ENCODE results near the gene ZNF784.
A peak's percentile ranks its signal among the peaks of the same experiment; 100 is the strongest.

Gene ZNF784

DNA sequence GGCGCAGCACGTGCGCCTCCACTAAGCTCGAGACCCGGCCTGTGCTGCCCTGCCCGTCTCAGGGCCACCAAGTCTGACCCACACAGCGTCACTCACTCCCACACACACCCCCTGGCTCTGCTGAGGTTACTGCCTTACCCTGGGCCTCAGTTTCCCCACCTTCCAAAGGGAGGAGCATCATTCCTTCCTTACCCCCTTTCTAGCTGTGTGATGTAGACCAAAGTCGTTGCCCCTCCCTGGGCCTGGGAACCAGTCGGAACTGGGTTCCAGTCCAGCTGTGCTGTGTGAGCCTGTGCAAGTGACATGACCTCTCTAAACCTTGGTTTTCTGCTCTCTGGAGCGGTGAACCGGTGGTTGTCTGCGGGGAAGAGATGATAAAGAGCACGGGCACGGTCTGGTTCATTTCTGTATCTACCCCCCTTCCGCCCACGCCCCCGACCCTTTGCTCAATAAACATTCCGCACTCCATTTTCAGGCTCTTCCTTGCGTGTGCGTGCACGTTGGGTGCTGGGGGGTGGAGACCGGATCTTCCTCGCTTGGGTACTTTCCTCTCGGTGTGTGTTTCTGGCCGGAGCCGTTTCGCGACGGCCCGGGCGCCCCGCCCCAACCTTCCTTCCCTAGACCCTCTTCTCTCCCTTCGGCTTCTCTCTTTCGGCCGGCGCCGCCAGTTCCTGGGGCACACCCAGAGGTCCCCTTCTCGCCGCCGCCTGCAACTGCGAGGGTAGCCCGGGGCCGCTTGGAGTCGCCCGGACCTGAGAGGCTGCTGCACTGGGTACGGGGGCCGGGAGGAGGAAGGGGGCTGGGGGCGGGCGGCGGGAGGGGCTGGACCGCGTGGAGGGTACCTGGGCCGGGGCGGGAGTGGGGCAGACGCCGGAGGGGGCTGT, 18.9 kb upstream of the ZNF784 start, which contains the start of gene ZNF581:
TSS of gene ZNF581 (plus strand) at position 647 of the 884 bp plus-strand sequence. CDS start 923 bp downstream, outside the sequence.
- DNase-seq (ENCODE audit: low spot score), result peak; percentile 87

DNA sequence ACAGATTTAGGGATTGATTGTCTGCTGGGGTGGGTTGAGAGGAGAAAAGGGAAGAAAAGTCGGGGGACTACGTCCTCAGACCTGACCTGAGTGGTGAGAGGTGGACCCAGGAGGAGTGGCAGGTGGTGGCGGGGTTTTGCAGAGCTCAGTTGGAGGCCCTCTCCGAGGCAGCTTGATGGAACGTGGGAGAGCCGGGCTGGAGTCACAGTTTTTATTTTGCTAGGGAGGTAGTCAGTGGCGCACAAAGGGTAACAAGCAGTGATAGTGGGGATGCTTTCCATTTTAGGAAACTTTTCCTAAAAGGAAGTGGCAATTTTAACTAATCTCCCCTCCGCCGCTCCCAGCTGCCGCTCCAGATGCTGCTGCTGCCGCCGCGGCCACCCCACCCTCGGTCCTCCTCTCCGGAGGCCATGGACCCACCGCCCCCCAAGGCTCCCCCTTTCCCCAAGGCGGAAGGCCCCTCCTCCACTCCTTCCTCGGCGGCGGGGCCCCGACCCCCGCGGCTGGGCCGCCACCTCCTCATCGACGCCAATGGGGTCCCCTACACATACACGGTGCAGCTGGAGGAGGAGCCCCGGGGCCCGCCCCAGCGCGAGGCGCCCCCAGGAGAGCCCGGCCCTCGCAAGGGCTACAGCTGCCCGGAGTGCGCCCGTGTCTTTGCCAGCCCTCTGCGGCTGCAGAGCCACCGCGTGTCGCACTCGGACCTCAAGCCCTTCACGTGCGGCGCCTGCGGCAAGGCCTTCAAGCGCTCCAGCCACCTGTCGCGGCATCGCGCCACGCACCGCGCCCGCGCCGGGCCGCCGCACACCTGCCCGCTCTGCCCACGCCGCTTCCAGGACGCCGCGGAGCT, 18.0 kb upstream of the ZNF784 start:
- no peak for DNase-seq (ENCODE audit: low spot score)

DNA sequence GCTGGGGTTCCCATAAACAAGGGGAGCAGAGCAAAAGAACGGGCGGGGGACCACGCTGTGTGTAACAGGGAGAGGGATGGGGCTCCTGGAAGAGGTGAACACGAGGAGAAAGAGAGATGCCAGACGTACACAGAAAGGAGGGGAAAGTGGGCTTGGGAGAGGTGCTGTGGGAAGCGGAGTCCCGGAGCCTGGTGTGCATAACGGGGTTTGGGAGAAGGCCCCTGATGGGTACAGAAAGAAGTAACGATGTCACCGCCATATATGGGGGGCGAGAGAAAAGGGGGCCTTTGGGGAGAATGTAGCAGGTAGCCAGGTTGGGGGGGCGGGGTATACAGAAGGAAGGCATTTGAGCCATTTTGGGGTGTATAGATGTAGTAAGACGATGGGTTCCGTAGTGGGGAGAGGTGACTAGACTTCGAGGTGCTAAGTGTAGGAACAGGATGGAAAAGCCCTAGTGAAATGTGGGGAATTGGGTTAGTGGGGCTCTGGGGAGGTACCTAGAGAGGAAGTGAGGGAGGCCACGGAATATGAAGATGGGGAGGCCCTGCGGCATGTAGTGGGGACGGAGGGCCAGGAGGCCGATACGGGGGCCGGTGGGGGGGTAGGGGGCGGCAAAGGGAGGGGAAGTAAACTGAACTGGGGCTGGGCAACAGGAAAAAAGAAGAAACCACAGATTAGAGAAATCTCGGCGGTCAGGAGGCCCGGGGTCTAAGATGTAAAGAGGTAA, 17.2 kb upstream of the ZNF784 start:
- DNase-seq (ENCODE audit: low spot score), result no peak

DNA sequence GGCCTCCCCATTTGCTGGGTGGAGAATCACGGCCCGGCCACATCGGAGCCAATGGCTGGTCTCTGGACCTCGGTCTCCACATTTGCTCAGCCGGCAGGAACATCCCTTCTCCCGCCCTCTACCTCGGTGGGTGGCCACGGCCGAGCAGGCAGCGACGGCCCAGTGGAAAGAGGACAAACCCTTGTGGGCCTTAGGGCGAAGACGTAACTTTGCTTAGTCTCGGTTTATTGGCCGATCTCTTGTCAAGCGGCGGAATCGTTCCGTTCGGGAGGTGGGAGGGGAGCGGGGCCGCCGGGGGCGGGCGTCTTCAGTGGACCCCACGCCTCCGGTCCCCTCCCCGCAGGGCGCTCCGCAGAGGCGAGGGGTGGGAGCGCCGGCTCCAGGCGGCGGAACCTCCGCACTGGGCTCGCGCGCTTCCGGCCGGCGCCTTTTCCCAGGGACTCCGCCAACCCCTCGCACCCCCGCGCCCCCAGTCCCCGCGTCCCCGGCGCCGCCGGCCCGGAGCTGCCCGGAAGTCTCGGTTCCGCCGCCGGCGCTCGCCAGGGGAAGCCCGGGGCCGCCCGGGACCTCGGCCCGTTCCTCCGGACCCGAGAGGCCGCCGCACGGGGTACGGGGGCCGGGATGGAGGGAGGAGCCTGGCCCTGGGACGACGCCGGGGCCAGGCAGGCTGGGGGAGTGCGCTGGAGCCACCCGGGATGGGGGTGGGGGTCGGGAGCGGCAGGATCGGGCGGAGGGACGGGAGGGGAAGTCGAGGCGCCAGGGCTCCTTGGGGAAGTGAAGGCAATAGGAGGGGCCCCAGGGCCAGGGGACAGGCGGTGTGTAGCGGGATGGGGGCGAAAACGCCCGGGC, 16.4 kb upstream of the ZNF784 start, which contains the start of gene ZNF580:
TSS of gene ZNF580 (plus strand) at position 426 of the 849 bp plus-strand sequence. CDS start 1,507 bp downstream, outside the sequence.
- DNase-seq (ENCODE audit: low spot score), result peak; percentile 86

DNA sequence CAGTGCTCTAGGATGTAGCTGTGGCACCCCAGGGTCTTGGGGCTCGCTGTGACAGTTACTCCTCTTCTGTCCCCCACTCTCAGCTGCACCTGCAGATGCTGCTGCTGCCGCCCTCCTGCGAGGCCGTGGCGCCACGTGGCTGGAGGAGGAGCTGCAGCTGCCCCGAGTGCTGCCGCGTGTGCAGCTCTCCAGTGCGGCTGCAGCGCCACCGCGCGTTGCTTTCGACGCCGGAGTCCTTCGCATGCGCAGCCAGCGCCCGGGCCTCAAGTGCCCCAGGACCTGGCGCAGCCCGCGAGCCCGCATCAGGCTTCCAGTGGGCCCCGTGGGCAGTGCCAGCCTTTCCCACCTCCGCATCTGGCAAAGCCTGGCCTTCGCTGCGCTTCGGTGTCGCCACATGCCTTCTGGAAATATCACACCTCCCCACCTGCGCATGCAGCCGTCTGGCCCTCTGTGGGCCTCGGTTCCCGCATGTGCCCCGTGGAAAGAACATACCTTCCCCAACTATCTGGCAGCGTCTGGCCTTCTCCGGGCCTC, 15.7 kb upstream of the ZNF784 start:
- DNase-seq (ENCODE audit: low spot score), result peak; percentile 74

DNA sequence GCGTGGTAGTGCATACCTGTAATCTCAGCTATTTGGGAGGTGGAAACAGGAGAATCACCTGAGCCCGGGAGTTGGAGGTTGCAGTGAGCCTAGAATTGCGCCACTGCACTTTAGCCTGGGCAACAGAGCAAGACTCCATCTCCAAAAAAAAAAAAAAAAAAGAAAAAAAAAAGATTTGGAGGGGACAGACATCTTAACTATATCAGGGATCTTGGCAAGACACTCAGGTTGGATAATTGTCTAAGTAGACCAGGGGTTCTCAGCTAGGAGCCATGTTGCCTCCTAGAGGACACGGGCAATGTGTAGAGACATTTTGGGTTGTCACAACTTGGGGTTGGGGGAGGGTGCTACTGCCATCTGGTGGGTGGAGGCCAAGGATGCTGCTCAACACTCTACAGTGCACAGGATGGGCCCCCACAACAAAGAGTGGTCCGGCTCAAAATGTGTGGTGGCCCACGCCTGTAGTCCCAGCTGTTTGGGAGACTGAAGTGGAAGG, 14.5 kb upstream of the ZNF784 start:
- DNase-seq (ENCODE audit: low spot score), result no peak

DNA sequence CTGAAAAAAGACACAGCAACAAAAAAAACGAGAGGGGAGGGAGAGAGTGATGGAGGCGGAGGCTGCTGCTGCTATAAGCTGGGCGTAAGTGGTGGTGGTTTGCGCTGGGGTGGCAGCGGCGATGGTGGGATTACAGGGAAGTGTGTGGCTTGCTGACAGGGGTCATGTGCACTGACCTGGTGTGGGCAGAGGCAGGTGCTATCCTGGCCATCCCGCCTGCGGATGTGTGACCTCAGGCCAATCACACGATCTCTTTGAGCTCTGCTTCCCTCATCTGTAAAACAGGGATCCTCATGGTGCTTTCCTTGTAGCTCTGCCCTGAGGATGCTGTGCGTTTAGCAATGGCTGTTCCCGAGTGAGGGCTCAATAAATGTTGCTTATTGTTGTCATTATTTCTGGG, 13.2 kb upstream of the ZNF784 start:
- DNase-seq (ENCODE audit: low spot score), result no peak

DNA sequence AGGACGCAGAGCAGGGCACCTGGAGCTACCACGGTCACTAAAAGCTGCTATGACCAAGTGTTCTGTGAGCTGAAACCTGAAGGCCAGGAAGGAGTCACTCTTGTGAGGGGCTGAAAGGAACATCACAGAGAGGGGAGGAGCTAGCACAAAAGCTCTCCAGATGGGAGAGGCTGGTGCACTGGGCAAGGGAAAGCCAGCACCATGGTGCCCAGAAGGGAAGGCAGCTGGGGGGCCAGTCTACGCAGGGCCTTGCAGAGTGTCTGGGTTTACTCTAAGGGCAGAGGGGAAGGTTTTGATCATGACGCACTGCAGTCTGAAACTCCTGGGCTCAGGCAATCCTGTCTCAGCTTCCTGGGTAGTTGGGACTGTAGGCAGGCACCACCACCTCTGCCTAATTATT, 12.4 kb upstream of the ZNF784 start:
- DNase-seq (ENCODE audit: low spot score), result no peak

DNA sequence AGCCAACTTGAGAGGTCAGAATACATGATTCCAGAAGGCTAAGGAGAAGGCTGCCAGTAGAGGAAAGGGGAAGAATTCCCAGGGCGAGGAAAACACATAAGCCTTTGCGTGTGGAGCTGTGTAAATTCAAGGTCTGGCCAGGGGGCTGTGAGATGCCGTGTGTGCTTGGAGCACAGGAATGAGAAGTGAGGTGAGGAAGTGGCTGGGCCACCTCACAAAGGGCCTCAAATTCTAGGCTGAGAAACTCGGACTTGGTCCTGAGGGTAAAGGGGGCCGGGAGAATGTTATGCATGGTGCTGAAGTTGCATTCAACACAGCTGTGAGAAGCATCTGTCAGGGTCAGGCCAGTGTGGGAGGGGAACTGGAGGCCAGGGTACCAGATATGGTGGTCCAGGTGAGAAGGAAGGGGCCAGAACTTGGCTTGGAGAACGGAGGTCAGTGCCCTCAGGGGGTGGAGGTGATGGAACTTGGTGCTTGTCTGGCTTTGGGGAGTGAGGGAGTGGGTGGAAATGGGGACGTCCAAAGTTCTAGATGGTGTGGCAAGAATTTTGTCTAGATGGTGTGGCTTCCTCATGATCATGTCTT, 11.6 kb upstream of the ZNF784 start:
- no peak for DNase-seq (ENCODE audit: low spot score)

DNA sequence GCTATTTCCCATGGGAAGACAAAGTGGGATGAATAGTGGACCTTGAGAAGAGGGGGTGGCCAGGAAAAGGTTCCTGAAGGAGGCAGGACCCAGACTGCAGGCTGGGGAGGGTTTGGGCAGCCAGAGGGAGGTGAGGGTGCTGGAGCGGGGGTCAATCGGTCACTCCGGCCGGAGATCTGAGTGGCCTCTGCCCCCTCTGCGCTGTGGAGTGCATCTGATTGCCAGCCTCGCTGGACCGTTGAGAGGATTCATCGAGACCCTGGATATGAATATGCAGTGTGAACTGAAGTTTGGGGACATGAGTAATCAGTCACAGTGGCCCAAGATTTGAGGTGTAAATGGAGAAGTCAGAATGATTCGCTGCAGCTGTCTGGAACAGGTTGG, 11.0 kb upstream of the ZNF784 start:
- no peak for DNase-seq (ENCODE audit: low spot score)

DNA sequence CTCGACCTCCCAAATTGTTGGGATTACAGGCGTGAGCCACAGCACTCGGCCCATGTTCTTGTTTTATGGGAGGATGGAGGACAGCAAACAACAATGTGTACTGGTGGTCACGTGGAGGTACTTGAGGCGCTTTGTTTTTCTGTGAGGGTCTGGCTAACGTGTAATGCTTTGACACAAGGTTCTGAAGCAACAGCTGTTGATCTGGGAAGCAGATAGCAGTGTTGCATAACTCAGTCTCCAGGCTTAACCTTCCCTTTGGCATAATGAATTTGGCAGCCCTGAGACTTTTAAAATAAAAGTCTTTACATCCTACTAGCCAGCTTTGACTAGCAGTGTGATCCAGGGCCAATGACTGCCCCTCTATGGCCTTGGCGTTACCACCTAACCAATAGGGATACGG, 9.5 kb upstream of the ZNF784 start:
- no peak for DNase-seq (ENCODE audit: low spot score)

DNA sequence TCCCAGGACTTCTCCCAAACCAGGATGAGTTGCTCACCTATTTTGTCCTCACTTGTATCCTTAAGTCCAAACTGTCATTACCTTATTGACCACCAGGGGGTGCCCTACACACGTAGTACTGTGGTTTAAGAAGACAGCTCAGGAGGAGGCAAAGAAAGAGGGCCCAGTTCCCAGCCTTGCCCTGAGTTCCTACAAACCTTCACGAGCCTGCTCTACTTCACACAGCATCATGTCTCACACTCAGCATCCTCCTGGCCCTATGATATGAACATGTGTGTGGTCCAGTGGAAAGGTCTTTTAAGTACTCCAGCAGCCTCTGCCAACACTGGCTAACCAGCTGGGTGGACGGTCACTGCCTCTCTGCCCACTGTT, 8.1 kb upstream of the ZNF784 start:
- peak; percentile 75 for DNase-seq (ENCODE audit: low spot score)

DNA sequence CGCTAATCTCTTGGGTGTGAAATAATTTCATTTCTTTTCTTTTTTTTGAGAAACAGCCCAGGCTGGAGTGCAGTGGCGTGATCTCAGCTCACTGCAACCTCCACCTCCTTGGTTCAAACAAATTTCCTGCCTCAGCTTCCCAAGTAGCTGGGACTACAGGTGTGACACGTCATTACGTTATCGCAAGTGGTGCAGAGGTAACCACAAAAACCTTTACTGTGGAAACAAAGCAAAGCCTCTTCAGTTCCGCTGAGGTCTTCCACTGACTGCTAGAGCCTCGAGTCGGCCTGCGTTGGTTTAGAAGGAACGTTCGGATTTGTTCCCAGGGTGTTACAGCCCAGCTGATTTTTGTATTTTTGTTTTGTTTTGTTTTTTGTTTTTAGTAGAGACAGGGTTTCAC, 2.0 kb upstream of the ZNF784 start:
- no peak for DNase-seq (ENCODE audit: low spot score)

DNA sequence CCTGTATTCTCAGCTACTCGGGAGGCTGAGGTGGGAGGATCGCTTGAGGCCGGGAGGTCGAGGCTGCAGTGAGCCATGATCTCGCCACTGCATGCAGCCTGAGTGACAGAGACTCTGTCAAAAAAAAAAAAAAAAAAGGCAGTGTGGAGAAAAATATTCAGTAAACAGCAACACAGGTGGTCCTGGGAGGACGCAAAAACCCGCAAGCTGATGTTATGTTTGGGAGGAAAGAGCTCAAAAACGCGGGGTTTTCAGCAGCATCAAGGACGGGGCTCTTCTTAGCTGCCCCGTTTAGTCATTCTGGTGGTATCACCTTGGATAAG, 599 bp upstream of the ZNF784 start:
- DNase-seq (ENCODE audit: low spot score), result no peak

DNA sequence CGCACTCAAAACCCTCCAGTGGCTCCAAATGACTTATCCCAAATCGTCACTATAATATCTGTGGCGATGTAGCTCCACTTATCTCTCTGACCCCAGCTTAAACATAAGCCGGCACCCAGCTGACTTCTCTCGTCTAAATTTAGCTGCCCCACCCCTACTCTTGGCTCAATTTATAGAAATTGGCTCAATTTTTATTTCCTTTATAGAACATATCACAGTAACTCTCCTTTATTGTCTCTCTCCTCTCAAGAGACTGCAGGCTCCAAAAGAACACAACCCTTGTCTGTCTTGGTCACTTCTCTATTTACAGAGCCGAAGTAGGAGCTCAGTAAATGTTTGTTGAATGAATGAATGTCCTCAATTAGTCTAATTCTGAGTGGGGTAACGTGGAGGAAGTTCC, 805 bp downstream of the ZNF784 start:
- no peak for DNase-seq (ENCODE audit: low spot score)

DNA sequence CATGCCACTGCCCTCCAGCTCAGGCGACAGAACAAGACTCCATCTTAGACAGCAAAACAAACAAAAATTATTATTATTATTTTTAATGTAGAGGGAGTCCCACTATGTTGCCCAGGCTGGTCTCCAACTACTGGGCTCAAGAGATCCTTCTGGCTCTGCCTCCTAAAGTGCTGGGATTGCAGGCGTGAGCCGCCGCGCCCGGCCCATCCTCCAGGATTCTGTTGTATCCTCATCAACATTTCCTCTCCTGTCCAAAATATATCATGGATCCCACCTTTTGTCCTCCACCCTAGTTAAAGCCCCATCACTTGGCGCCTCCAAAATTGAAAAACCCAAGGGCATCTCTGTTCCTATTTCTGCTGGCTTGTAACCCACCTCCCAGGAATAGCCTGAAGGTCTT, 1.2 kb downstream of the ZNF784 start:
- no peak for DNase-seq (ENCODE audit: low spot score)

DNA sequence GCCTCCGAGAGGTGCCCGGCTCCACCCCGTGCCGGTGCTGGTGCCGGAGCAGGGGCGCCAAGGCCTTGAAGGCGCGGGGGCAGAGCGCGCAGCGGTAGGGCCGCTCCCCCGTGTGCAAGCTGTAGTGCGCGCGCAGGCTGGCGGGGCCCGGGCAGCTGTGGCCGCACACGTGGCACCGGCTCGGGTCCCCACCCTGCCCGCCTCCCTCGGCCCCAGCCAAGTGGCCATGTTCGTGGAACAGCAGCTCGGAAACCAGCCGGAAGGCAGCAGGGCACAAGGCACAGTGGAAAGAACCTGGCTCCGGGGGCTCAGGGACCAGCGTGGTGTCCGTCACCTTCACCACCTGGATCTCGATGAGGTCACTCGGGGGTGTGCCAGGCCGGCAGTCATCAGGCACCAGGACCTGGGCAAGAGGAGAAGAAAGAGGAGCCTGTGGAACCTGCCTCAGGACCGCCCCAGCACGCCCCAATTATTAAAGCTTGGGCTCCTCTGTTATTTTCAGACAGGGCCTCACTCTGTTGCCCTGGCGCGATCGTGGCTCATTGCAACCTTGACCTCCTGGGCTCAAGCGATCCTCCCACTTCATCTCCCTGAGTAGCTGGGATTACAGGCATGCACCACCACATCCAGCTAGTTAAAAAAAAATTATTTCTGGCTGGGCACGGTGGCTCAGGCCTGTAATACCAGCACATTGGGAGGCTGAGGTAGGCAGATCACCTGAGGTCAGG, 2.0 kb downstream of the ZNF784 start:
- no peak for DNase-seq (ENCODE audit: low spot score)

DNA sequence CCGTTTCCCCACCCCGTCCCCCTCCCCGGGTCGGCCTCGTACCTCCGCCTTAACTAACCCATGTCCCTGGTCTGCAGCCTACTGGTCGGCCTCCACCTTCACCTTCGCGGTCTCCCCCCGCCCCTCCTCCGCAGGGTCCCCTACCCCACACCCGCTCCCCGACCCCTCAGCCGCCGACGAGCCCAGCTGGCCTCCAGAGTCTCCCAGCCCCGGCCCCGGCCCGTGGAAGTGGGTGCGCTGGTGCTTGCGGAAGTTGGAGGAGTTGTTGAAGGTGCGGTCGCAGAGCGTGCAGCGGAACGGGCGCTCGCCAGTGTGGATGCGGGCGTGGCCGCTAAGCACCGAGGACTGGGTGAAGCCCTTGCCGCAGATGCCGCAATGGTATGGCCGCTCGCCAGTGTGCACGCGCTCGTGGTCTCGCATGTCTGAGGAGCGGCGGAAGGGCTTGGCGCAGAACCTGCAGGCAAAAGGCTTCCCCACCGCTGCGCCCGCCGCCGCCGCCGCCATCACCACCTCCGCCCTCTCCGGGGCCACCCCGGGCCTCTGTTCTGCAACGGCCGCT, 2.6 kb downstream of the ZNF784 start:
- DNase-seq (ENCODE audit: low spot score), result no peak

DNA sequence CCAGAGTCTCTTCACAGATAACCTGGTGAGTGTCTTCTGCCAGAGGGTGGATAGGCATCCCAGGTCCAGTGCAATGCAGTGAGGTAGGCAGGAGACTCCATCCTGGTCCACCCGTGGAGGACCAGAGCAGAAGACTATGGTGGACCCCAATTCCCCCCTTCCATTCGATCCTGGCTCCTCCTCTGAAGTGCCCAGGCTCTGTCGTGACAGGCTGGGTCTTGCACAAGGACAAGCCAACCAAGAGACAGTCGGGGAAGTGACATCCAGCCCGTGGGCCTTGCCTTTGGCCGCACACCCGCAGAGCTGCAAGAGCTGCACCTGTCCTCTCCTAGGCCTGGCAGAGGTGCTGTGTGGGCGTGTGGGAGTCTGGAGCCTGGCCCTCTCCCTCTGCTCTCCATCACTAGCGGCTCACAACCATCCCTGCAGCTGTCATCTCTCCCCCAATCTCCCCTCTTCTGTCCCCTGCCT, 3.1 kb downstream of the ZNF784 start:
- DNase-seq (ENCODE audit: low spot score), result no peak
